Activated CD4-positive, alpha-beta T cell treated with anti-CD3 and anti-CD28 coated beads for 24 hours (primary cell): ENCODE measurements around the gene FNDC3B.

Experiments
- DNase-seq, 2 donors: peaks; one replicate each; pipeline ENCODE4 v3.0.0-alpha.2; 2020; ENCODE audit warnings: low read depth in 2 of 2

FNDC3B gene

GRCh38 chr3:172285844-172286243 lies 246.5 kb downstream of the FNDC3B start:
- no peak for DNase-seq

- DNase-seq: no peak
These were observed 247.3 kb downstream of the FNDC3B start for GRCh38 chr3:172286548-172287148.

GRCh38 chr3:172287937-172288477 lies 248.6 kb downstream of the FNDC3B start:
- no peak for DNase-seq

GRCh38 chr3:172288651-172289050 lies 249.3 kb downstream of the FNDC3B start:
- DNase-seq: no peak

GRCh38 chr3:172289583-172289982 lies 250.2 kb downstream of the FNDC3B start:
- no peak for DNase-seq

- DNase-seq: no peak
These were observed 251.1 kb downstream of the FNDC3B start for GRCh38 chr3:172290457-172290856.

GRCh38 chr3:172291650-172292049 lies 252.3 kb downstream of the FNDC3B start:
- DNase-seq: no peak

- DNase-seq: no peak
These were observed 253.0 kb downstream of the FNDC3B start for GRCh38 chr3:172292422-172292821.

GRCh38 chr3:172293093-172293492 lies 253.7 kb downstream of the FNDC3B start:
- DNase-seq: no peak

- no peak for DNase-seq
These were observed 254.9 kb downstream of the FNDC3B start for GRCh38 chr3:172294223-172294806.

GRCh38 chr3:172296248-172296974 lies 257.0 kb downstream of the FNDC3B start:
- DNase-seq: no peak

GRCh38 chr3:172296975-172297332 lies 257.6 kb downstream of the FNDC3B start:
- no peak for DNase-seq

- DNase-seq: no peak
These were observed 258.9 kb downstream of the FNDC3B start for GRCh38 chr3:172298247-172298646.

GRCh38 chr3:172300187-172300586 lies 260.8 kb downstream of the FNDC3B start:
- no peak for DNase-seq

GRCh38 chr3:172300862-172301261 lies 261.5 kb downstream of the FNDC3B start:
- no peak for DNase-seq

- no peak for DNase-seq
These were observed 262.8 kb downstream of the FNDC3B start for GRCh38 chr3:172302203-172302602.

- no peak for DNase-seq
These were observed 263.8 kb downstream of the FNDC3B start for GRCh38 chr3:172303181-172303580.

- DNase-seq: no peak
These were observed 264.7 kb downstream of the FNDC3B start for GRCh38 chr3:172303941-172304558.

- no peak for DNase-seq
These were observed 266.2 kb downstream of the FNDC3B start for GRCh38 chr3:172305552-172305951.

GRCh38 chr3:172305974-172306373 lies 266.6 kb downstream of the FNDC3B start:
- DNase-seq: no peak

GRCh38 chr3:172307141-172307560 lies 267.8 kb downstream of the FNDC3B start:
- no peak for DNase-seq

GRCh38 chr3:172309059-172309458 lies 269.7 kb downstream of the FNDC3B start:
- no peak for DNase-seq
